ENCODE data around the gene OR52H1.

Gene OR52H1

DNA sequence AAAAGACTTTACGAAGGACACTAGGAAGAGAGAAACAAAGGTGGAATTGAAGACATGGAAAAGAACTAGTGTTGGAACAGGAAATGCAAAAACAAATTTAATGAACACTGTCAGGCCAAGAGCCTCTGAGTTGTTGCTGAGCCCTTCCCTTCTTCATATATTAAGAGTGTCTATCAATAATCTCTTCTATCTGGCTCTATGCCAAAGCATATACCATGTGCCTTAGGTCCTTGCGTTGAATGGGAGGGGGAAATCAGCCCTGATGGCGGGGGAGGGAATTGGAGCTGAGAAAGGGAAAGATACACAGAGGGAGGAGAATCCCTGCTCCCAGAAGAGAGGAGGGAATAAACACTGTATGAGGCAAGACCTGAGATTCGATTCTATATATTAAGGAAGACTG is 26.8 kb upstream of the OR52H1 start:
- no peak overlapping the region for H3K4me3 ChIP-seq (ENCODE audit: low read depth, low read length)
- no peak overlapping the region for H3K27ac ChIP-seq (ENCODE audit: low read depth, low read length)
- no peak overlapping the region for H3K9ac ChIP-seq (ENCODE audit: low read length)
- no peaks in the 10 kb centered on the region for H3K27me3 ChIP-seq (ENCODE audit: control insufficient read depth, insufficient read depth, low read length)
- H3K36me3 ChIP-seq (ENCODE audit: control insufficient read depth, insufficient read depth, low read length) = no peaks in the 10 kb centered on the region
- no peaks in the 10 kb centered on the region for H3K4me1 ChIP-seq (ENCODE audit: control insufficient read depth, insufficient read depth, low read length)
- no peaks in the 10 kb centered on the region for H3K9me3 ChIP-seq (ENCODE audit: control insufficient read depth, insufficient read depth, low read depth, low read length)

DNA sequence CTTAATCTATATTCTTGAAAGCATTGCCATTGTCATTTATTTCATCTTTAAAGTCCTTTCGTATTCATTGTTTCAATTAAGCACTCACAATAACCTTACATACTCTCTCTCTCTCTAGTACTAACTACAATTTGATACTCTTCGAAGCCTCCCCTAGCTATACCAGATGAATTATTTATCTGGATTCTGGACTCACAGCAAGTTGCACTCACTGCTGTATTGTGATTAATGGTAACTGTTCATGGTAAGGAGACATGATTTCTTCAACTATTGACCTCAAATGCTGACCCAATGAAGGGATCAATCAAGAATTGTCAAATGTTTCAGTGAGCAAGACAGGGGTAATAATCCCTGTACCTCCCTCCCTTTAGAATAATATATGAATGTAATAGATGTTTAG is 26.3 kb upstream of the OR52H1 start:
- no peaks in the 10 kb centered on the region for H3K9me3 ChIP-seq (ENCODE audit: control insufficient read depth, insufficient read depth, low read depth, low read length)
- no peaks in the 10 kb centered on the region for H3K4me1 ChIP-seq (ENCODE audit: control insufficient read depth, insufficient read depth, low read length)
- H3K4me3 ChIP-seq (ENCODE audit: low read depth, low read length) = no peak overlapping the region
- H3K36me3 ChIP-seq (ENCODE audit: control insufficient read depth, insufficient read depth, low read length) = no peaks in the 10 kb centered on the region
- H3K27me3 ChIP-seq (ENCODE audit: control insufficient read depth, insufficient read depth, low read length) = no peaks in the 10 kb centered on the region
- no peak overlapping the region for H3K27ac ChIP-seq (ENCODE audit: low read depth, low read length)
- H3K9ac ChIP-seq (ENCODE audit: low read length) = no peak overlapping the region

DNA sequence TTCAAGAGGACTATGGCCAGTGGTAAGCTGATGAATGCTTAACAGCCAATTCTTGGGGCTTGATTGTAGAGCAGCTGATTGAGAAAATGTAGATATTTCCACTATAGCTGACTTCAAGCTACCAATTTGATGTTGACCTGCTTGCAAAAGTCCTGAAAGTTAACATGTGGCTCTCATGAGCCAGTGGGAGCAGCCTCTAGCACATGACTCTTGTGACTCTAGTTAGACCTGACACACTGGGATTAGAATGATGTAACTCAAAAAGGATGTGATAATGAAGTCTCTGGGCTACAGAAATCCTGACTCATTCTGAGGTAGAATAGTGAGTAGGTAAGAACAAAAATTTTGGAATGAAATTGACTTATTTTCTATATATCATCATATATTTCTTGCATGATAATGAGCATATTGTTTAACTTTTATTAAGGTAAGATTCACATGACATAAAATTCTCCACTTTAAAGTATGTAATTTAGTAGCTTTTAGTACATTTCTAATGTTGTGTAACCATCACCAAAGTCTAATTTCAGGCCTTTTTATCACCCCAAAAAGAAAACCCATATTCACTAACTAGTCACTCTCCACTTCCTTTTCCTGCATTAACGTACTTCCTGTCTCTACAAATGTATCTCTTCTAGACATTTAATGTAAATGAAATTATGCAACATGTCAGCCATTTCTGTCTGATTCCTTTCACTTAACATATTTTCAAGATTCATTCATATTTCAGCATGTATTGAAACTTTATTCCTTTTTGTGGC is 16.1 kb upstream of the OR52H1 start:
- H3K27ac ChIP-seq (ENCODE audit: low read depth, low read length) = no peak overlapping the region
- H3K4me3 ChIP-seq (ENCODE audit: low read depth, low read length) = no peak overlapping the region
- no peaks in the 10 kb centered on the region for H3K4me1 ChIP-seq (ENCODE audit: control insufficient read depth, insufficient read depth, low read length)
- H3K36me3 ChIP-seq (ENCODE audit: control insufficient read depth, insufficient read depth, low read length) = no peaks in the 10 kb centered on the region
- no peaks in the 10 kb centered on the region for H3K9me3 ChIP-seq (ENCODE audit: control insufficient read depth, insufficient read depth, low read depth, low read length)
- no peak overlapping the region for H3K9ac ChIP-seq (ENCODE audit: low read length)
- no peaks in the 10 kb centered on the region for H3K27me3 ChIP-seq (ENCODE audit: control insufficient read depth, insufficient read depth, low read length)

DNA sequence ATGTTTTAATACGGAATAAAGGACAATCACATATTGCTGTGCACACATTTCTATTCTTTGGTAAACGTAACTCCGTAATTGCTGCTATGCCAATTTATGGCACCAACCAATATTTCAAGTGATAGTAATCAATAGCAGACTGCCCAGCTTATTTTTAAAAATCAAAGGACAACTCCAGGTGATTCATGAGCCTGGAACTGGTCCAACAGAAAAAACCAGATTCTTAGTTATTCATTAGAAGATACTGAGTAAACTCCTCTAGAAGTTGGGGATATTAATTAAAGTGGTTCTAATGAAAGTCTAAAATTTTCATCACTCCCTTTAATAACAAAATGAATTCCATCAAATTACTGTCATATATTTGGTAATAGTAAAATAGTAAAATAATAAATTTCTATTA is 9.4 kb upstream of the OR52H1 start:
- Histone ChIP-seq H3K27ac (ENCODE audit: low read depth, low read length) (no peak overlapping the region), H3K9ac (ENCODE audit: low read length) (no peak overlapping the region)

DNA sequence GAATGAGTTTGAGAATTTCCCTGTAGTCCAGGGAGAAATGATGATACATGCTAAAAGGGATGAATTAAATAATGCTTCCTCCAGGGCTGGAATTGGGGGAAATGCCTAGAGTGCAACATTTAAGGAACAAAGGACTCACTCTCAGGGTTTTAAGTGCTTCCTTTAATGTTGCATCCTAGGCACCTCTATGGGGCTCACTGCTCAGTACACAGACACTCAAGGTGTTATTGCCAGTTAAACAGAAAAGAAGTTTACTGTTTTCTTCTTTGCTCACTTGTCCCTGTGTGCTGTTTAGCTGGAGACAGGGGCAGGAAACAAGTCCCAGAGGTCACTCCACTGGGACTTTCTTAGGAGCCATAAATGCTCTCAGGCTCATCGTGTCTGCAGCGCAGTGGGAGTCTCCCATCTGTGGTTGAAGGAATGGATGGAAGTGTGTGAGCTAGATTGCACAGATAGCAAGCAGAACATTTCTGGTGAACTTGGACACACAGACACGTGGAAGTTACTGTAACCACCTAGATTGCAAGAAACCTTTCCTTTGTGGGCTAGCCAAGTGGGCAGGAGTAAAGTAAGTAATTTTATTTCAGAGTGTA is 8.4 kb upstream of the OR52H1 start:
- Histone ChIP-seq H3K4me1 (ENCODE audit: control insufficient read depth, insufficient read depth, low read length) (0 out of 2 replicates have a peak, but pooled peaks cover 8% of the 10 kb centered on the region), H3K27ac (ENCODE audit: low read depth, low read length) (no peak overlapping the region), H3K36me3 (ENCODE audit: control insufficient read depth, insufficient read depth, low read length) (no peaks in the 10 kb centered on the region), H3K4me3 (ENCODE audit: low read depth, low read length) (no peak overlapping the region), H3K9ac (ENCODE audit: low read length) (no peak overlapping the region), H3K27me3 (ENCODE audit: control insufficient read depth, insufficient read depth, low read length) (no peaks in the 10 kb centered on the region), H3K9me3 (ENCODE audit: control insufficient read depth, insufficient read depth, low read depth, low read length) (no peaks in the 10 kb centered on the region)

More for the DNA sequence above, 9.4 kb upstream of the OR52H1 start:
- H3K4me3 ChIP-seq (ENCODE audit: low read depth, low read length) = no peak overlapping the region
- 0 out of 2 replicates have a peak, but pooled peaks cover 8% of the 10 kb centered on the region for H3K4me1 ChIP-seq (ENCODE audit: control insufficient read depth, insufficient read depth, low read length)
- H3K36me3 ChIP-seq (ENCODE audit: control insufficient read depth, insufficient read depth, low read length) = no peaks in the 10 kb centered on the region
- H3K9me3 ChIP-seq (ENCODE audit: control insufficient read depth, insufficient read depth, low read depth, low read length) = no peaks in the 10 kb centered on the region
- H3K27me3 ChIP-seq (ENCODE audit: control insufficient read depth, insufficient read depth, low read length) = no peaks in the 10 kb centered on the region

DNA sequence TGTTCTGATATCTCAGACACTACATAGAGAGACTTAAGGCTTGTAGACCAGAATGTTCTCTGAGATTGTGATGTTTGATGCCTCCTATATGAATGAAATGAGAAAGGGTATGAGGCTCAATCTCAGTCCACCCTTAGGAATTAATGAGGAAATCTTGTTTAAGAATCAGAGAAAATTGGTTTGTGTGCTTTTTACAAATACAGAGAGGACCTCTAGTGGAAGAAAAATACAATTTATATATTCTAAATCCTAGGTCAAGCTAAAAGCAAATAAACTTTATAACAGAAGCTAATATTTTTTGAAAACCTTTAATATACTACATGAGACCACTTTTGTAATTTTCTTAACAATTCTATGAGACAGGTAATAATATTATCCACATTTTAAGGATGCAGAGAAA is 5.0 kb upstream of the OR52H1 start:
- H3K27me3 ChIP-seq (ENCODE audit: control insufficient read depth, insufficient read depth, low read length) = no peaks in the 10 kb centered on the region
- 0 out of 2 replicates have a peak, but pooled peaks cover 8% of the 10 kb centered on the region for H3K4me1 ChIP-seq (ENCODE audit: control insufficient read depth, insufficient read depth, low read length)
- H3K4me3 ChIP-seq (ENCODE audit: low read depth, low read length) = no peak overlapping the region
- H3K36me3 ChIP-seq (ENCODE audit: control insufficient read depth, insufficient read depth, low read length) = no peaks in the 10 kb centered on the region
- H3K9ac ChIP-seq (ENCODE audit: low read length) = no peak overlapping the region
- H3K27ac ChIP-seq (ENCODE audit: low read depth, low read length) = no peak overlapping the region
- H3K9me3 ChIP-seq (ENCODE audit: control insufficient read depth, insufficient read depth, low read depth, low read length) = no peaks in the 10 kb centered on the region

DNA sequence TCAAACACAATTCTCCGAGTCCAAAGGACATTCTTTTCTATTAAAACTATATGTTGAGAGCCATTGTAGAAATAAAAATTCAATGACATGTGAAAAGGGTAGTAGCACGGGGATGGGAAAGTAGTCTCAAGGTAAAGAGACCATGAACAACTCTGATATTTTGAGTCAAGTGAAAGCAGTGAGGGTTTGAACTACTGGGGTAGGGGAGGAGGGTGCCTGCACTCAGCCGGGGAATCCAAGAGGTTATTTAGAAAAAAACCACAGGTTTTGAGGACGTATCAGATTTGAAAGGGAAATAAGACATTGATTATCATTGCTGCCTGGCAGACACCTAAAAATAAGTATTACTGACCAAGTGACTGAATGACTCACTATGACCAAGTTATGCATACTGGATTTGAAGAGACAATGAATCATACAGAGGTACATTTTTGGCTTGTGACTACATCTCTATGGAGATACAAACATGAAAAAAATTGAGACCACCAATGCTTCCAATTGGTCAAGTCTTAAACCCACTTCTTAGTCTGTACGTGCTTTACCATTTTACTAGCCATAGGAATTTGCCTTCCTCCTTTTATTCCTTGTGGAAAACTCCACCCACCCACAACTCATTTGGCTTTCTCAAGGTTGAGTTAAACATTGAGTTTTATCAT is 2.2 kb upstream of the OR52H1 start:
- Histone ChIP-seq H3K27ac (ENCODE audit: low read depth, low read length) (no peak overlapping the region), H3K27me3 (ENCODE audit: control insufficient read depth, insufficient read depth, low read length) (no peaks in the 10 kb centered on the region), H3K4me3 (ENCODE audit: low read depth, low read length) (no peak overlapping the region), H3K36me3 (ENCODE audit: control insufficient read depth, insufficient read depth, low read length) (no peaks in the 10 kb centered on the region), H3K9ac (ENCODE audit: low read length) (no peak overlapping the region), H3K9me3 (ENCODE audit: control insufficient read depth, insufficient read depth, low read depth, low read length) (no peaks in the 10 kb centered on the region), H3K4me1 (ENCODE audit: control insufficient read depth, insufficient read depth, low read length) (no peaks in the 10 kb centered on the region)

DNA sequence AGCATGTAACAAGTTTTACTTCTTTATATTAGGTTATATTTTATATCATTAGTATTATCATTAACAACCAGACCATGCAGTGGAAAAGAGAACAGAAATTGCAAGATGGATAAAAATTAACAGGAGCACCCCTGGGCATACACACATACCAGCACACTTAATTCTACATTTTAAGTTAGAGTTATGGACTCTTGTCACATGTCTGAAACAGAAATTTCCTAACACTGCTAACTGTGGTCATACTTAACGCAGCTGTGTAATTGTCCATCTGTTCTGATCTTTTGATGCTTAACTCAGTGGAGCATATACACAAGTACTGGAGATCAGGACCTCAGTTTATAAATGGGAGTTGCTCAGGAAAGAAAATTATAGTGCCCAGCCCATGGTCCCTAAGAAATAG is 358 bp downstream of the OR52H1 start:
- Histone ChIP-seq H3K36me3 (ENCODE audit: control insufficient read depth, insufficient read depth, low read length) (no peaks in the 10 kb centered on the region), H3K27ac (ENCODE audit: low read depth, low read length) (no peak overlapping the region), H3K9ac (ENCODE audit: low read length) (no peak overlapping the region), H3K27me3 (ENCODE audit: control insufficient read depth, insufficient read depth, low read length) (no peaks in the 10 kb centered on the region), H3K9me3 (ENCODE audit: control insufficient read depth, insufficient read depth, low read depth, low read length) (no peaks in the 10 kb centered on the region), H3K4me1 (ENCODE audit: control insufficient read depth, insufficient read depth, low read length) (no peaks in the 10 kb centered on the region), H3K4me3 (ENCODE audit: low read depth, low read length) (no peak overlapping the region)

DNA sequence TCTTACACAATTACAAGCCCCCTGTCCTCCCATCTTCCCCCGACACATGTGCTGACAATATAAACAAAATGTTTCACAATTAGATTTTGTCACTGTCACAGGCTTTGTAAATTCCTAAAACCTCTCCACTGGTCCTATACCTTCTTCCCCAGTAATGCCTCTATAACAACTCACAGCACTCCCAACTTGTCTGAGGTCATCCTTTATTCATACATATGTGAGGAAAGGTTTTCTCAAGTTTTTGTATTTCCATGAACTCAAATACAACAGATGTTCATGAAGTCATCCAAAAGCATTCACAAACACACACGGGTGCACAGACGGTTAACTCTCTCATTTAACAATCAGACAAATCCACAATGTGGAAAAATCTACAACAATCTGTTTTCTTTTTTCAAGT is 1.9 kb downstream of the OR52H1 start:
- no peak overlapping the region for H3K27ac ChIP-seq (ENCODE audit: low read depth, low read length)
- no peak overlapping the region for H3K4me3 ChIP-seq (ENCODE audit: low read depth, low read length)
- no peaks in the 10 kb centered on the region for H3K9me3 ChIP-seq (ENCODE audit: control insufficient read depth, insufficient read depth, low read depth, low read length)
- H3K27me3 ChIP-seq (ENCODE audit: control insufficient read depth, insufficient read depth, low read length) = no peaks in the 10 kb centered on the region
- H3K9ac ChIP-seq (ENCODE audit: low read length) = no peak overlapping the region
- H3K4me1 ChIP-seq (ENCODE audit: control insufficient read depth, insufficient read depth, low read length) = no peaks in the 10 kb centered on the region
- H3K36me3 ChIP-seq (ENCODE audit: control insufficient read depth, insufficient read depth, low read length) = no peaks in the 10 kb centered on the region

DNA sequence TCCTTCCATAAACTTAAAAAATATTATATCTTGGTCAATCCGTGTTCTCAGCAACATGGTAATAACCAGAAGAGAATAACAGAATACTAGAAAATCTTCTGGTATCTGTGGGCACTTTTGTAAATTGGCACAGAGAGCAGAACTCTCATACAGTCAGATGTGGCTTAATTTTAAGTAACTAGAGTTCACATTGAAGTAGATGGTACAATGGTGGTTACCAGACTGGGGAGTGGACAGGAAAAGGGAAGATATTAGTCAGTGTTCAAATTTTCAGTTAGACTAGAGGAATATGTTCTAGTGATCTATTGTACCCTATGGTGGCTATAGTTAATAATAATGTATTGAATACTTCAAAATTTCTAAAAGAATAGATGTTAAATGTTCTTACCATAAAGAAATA is 6.9 kb downstream of the OR52H1 start:
- Histone ChIP-seq H3K4me1 (ENCODE audit: control insufficient read depth, insufficient read depth, low read length) (no peaks in the 10 kb centered on the region), H3K9ac (ENCODE audit: low read length) (no peak overlapping the region), H3K36me3 (ENCODE audit: control insufficient read depth, insufficient read depth, low read length) (no peaks in the 10 kb centered on the region), H3K4me3 (ENCODE audit: low read depth, low read length) (no peak overlapping the region), H3K27me3 (ENCODE audit: control insufficient read depth, insufficient read depth, low read length) (no peaks in the 10 kb centered on the region), H3K9me3 (ENCODE audit: control insufficient read depth, insufficient read depth, low read depth, low read length) (no peaks in the 10 kb centered on the region), H3K27ac (ENCODE audit: low read depth, low read length) (no peak overlapping the region)

DNA sequence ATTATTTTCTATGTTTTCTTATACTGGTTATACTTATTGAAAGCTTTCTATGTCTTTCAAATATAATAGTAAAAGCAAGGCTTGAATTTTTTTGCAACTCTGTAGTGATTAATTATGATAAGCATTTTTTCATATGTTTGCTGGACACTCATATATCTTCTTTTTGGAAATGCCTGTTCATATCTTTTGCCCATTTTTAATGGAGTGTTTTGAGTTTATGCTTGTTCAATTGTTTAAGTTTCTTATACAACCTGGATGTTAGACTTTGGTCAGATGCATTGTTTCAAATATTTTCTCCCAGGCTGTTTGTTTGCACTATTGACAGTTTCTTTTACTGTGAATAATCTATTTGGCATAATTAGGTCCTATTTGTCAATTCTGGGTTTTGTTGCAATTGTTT is 11.9 kb downstream of the OR52H1 start:
- no peaks in the 10 kb centered on the region for H3K9me3 ChIP-seq (ENCODE audit: control insufficient read depth, insufficient read depth, low read depth, low read length)
- H3K4me1 ChIP-seq (ENCODE audit: control insufficient read depth, insufficient read depth, low read length) = no peaks in the 10 kb centered on the region
- no peak overlapping the region for H3K4me3 ChIP-seq (ENCODE audit: low read depth, low read length)
- H3K36me3 ChIP-seq (ENCODE audit: control insufficient read depth, insufficient read depth, low read length) = no peaks in the 10 kb centered on the region
- H3K27ac ChIP-seq (ENCODE audit: low read depth, low read length) = no peak overlapping the region
- H3K9ac ChIP-seq (ENCODE audit: low read length) = no peak overlapping the region
- no peaks in the 10 kb centered on the region for H3K27me3 ChIP-seq (ENCODE audit: control insufficient read depth, insufficient read depth, low read length)
